ENCODE data around the gene SUMO4.

SUMO4 gene

GRCh38 chr6:149400050-149400449 is at the start of gene SUMO4:
TSS of gene SUMO4 (plus strand) at chr6:149400262. CDS start at chr6:149400392, 130 bp downstream.
- DNase-seq (ENCODE audit: low read depth): no peak

- no peak for DNase-seq (ENCODE audit: low read depth)
Measured at GRCh38 chr6:149354009-149354408, 46.1 kb upstream of the SUMO4 start.

- DNase-seq (ENCODE audit: low read depth): no peak
Measured at GRCh38 chr6:149356081-149356750, 43.8 kb upstream of the SUMO4 start.

GRCh38 chr6:149357726-149358538 is 42.1 kb upstream of the SUMO4 start:
- DNase-seq (ENCODE audit: low read depth): no peak

- no peak for DNase-seq (ENCODE audit: low read depth)
Measured at GRCh38 chr6:149359440-149359839, 40.6 kb upstream of the SUMO4 start.

GRCh38 chr6:149360536-149360935 is 39.5 kb upstream of the SUMO4 start:
- DNase-seq (ENCODE audit: low read depth): no peak

GRCh38 chr6:149362289-149362688 is 37.8 kb upstream of the SUMO4 start:
- DNase-seq (ENCODE audit: low read depth): no peak

GRCh38 chr6:149363154-149363553 is 36.9 kb upstream of the SUMO4 start:
- no peak for DNase-seq (ENCODE audit: low read depth)

- DNase-seq (ENCODE audit: low read depth): no peak
Measured at GRCh38 chr6:149364557-149364956, 35.5 kb upstream of the SUMO4 start.

GRCh38 chr6:149365197-149365596 is 34.9 kb upstream of the SUMO4 start:
- DNase-seq (ENCODE audit: low read depth): no peak

- DNase-seq (ENCODE audit: low read depth): no peak
Measured at GRCh38 chr6:149366267-149366921, 33.7 kb upstream of the SUMO4 start.

GRCh38 chr6:149368065-149368464 is 32.0 kb upstream of the SUMO4 start:
- no peak for DNase-seq (ENCODE audit: low read depth)

GRCh38 chr6:149371154-149371553 is 28.9 kb upstream of the SUMO4 start:
- DNase-seq (ENCODE audit: low read depth): no peak

- DNase-seq (ENCODE audit: low read depth): no peak
Measured at GRCh38 chr6:149372062-149372461, 28.0 kb upstream of the SUMO4 start.

GRCh38 chr6:149373511-149373910 is 26.6 kb upstream of the SUMO4 start:
- DNase-seq (ENCODE audit: low read depth): no peak

GRCh38 chr6:149379977-149380376 is 20.1 kb upstream of the SUMO4 start:
- no peak for DNase-seq (ENCODE audit: low read depth)

- no peak for DNase-seq (ENCODE audit: low read depth)
Measured at GRCh38 chr6:149380523-149380922, 19.5 kb upstream of the SUMO4 start.

- DNase-seq (ENCODE audit: low read depth): no peak
Measured at GRCh38 chr6:149383371-149383770, 16.7 kb upstream of the SUMO4 start.

- no peak for DNase-seq (ENCODE audit: low read depth)
Measured at GRCh38 chr6:149384464-149384863, 15.6 kb upstream of the SUMO4 start.

GRCh38 chr6:149385998-149386646 is 13.9 kb upstream of the SUMO4 start:
- no peak for DNase-seq (ENCODE audit: low read depth)

- no peak for DNase-seq (ENCODE audit: low read depth)
Measured at GRCh38 chr6:149387779-149388512, 12.1 kb upstream of the SUMO4 start.
